HG02981 (cell line): ENCODE results near the gene PPM1G.
"Not testable (repeated sequence)": the region's sequence is repeated elsewhere in the genome, so short reads cannot be mapped to it uniquely, and the experiment has no call there.

ENCODE experiments used
- ATAC-seq: cut with Tn5 transposase; IDR thresholded peaks from one replicate; pipeline ENCODE4 v1.9.1; 2021; ENCODE audit warnings: mild to moderate bottlenecking, moderate library complexity; ENCODE audit not compliant: unreplicated experiment

The PPM1G gene

GRCh38 chr2:27376151-27376865 lies 33.1 kb downstream of the PPM1G start:
- no peak for ATAC-seq

DNA sequence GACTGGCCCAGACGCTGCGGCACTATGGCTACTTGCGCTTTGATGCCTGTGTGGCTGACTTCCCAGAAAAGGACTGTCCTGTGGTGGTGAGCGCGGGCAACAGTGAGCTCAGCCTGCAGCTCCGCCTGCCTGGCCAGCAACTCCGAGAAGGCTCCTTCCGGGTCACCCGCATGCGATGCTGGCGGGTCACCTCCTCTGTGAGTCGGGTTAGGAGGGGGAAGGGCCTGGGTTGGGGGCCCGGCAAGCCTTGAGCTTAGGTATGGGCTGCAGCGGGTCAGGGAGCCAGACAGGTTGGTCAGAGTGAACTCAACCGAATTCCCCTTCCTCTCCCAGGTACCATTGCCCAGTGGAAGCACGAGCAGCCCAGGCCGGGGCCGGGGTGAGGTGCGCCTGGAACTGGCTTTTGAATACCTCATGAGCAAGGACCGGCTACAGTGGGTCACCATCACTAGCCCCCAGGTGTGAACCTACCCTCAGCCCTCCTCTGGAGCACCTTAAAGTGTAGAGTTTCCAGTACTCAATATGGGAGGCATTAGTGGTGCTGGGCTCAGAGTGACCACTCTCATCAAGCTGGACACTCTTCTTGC lies 33.8 kb downstream of the PPM1G start:
- ATAC-seq, result no peak

- no peak for ATAC-seq
These were observed 35.8 kb downstream of the PPM1G start for GRCh38 chr2:27373567-27373966.

GRCh38 chr2:27372937-27373336 lies 36.5 kb downstream of the PPM1G start:
- ATAC-seq, result no peak

- peak; percentile 22 for ATAC-seq
These were observed 38.4 kb downstream of the PPM1G start for GRCh38 chr2:27370816-27371620.

- ATAC-seq, result peak; percentile 89
These were observed 39.2 kb downstream of the PPM1G start, which contains the start of the genes EIF2B4 and SNX17 for GRCh38 chr2:27370026-27370815. Gene EIF2B4 (minus strand): TSS chr2:27370338. CDS start chr2:27370314, 24 bp downstream. Gene SNX17 (plus strand): TSS chr2:27370616. CDS start chr2:27370744, 128 bp downstream.

GRCh38 chr2:27369471-27370025 lies 39.8 kb downstream of the PPM1G start:
- ATAC-seq, result no peak

DNA sequence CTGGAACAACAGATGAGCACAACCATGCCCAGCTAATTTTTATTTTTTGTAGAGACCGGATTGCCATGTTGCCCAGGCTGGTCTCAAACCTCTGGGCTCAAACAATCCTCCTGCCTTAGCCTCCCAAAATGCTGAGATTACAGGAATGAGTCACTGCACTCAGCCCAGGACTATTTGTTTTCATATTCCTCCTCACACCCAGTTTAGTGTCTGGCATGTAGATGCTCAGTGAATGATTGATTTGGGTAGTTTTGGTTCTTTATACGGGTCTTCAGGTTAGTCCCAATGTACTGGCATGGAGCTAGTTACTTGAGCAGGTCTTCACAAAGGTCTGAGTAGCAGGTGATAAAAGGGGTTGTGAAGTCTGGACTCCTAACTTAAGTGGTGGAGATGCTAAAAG lies 45.5 kb downstream of the PPM1G start:
- no peak for ATAC-seq

- no peak for ATAC-seq
These were observed 46.5 kb downstream of the PPM1G start for GRCh38 chr2:27362678-27363420.

- peak; percentile 84 for ATAC-seq
These were observed 52.8 kb downstream of the PPM1G start, which contains the start of gene GTF3C2 for GRCh38 chr2:27356382-27357181. Gene GTF3C2 (minus strand): TSS chr2:27356764. CDS start chr2:27343554, 13,210 bp downstream.

- ATAC-seq, result peak; percentile 32
These were observed 53.4 kb downstream of the PPM1G start for GRCh38 chr2:27356056-27356381.

DNA sequence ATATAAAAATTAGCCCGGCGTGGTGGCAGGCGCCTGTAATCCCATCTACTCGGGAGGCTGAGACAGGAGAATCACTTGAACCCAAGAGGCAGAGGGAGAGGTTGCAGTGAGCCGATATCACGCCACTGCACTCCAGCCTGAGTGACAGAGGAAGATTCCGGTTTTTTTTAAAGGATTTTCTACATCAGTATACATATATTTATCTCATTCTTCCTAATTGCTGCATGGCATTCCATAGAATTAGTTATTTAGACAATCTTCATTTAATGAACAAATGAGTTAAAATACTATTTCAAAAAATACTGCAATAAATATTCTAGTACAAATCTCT lies 54.8 kb downstream of the PPM1G start:
- no peak for ATAC-seq

- no peak for ATAC-seq
These were observed 55.4 kb downstream of the PPM1G start for GRCh38 chr2:27353762-27354596.

- ATAC-seq, result not testable (repeated sequence)
These were observed 56.0 kb downstream of the PPM1G start for GRCh38 chr2:27353386-27353761.

DNA sequence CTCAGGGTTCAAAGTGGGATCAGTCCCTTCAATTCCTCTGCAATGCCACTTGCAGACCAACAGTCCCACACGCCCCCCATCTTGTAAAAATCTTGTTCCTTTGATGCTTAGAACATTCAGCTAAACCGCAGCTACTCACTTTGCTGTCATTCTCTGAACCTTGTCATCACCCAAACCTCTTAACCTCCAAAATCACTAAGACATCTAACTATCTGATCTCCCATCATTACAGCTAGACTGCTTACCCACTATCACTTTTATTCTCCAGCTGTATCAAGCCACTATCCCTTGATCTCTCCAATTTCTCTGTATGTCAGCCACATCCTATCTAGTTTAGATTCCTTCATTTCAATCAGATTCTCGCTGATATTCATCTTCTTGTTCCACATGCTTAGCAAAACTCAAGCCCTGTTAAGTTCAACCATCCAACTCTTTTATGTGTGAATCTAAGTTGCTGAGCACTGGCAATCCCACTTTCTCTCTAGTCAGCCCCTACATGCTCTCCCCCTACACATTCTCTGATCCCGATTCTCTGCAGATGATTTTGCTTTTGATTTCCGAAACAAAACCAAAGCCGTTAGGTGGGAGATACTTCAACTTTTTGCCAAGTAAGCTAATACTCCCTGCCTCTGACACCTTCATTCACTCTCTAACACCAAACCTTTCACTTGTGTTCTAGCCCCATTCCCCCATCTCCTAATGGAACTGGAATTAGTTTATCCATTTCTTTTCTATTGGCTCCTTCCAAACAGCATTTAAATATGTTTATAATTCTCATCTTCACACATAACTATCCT lies 57.4 kb downstream of the PPM1G start:
- ATAC-seq, result no peak

GRCh38 chr2:27350106-27350693 lies 59.2 kb downstream of the PPM1G start:
- ATAC-seq, result no peak

- no peak for ATAC-seq
These were observed 61.8 kb downstream of the PPM1G start for GRCh38 chr2:27347641-27348040.
